H9 (cell line): Measurements from ENCODE around the gene PELI3. TPM values are rescaled to one million over a fixed set of nuclear protein-coding genes. Genes with fewer than 3 reads are reported as not detected.
A peak's percentile ranks its signal among the peaks of the same experiment; 100 is the strongest.

Source experiments
- DNase-seq: peaks from one replicate; pipeline ENCODE4 v3.0.0-alpha.2; 2017
- H2AFZ ChIP-seq: one replicate; pipeline ENCODE4 v1.6.1; 2013; ENCODE audit warnings: mild to moderate bottlenecking, low read length, control low read depth, moderate library complexity
- H2AK5ac ChIP-seq: 2 replicates; pipeline ENCODE4 v1.6.1; 2013; ENCODE audit warnings: low read length, control low read depth, mixed read lengths; ENCODE audit not compliant: insufficient read length
- H2BK120ac ChIP-seq: one replicate; pipeline ENCODE4 v1.6.1; 2013; ENCODE audit warnings: low read depth, mild to moderate bottlenecking, low read length, control low read depth, inconsistent platforms; ENCODE audit not compliant: poor library complexity, severe bottlenecking
- H2BK12ac ChIP-seq: 2 replicates; pipeline ENCODE4 v1.6.1; 2013; ENCODE audit warnings: low read length, control low read depth, mixed read lengths, low read depth; ENCODE audit not compliant: insufficient read length
- H2BK15ac ChIP-seq: 2 replicates; pipeline ENCODE4 v1.6.1; 2013; ENCODE audit warnings: low read depth, low read length, control low read depth
- H2BK20ac ChIP-seq: one replicate; pipeline ENCODE4 v1.6.1; 2013; ENCODE audit warnings: low read depth, mild to moderate bottlenecking, low read length, control low read depth, inconsistent platforms; ENCODE audit not compliant: poor library complexity, severe bottlenecking
- H2BK5ac ChIP-seq: 2 replicates; pipeline ENCODE4 v1.6.1; 2013; ENCODE audit warnings: low read length, control low read depth, mixed read lengths; ENCODE audit not compliant: insufficient read length
- H3K14ac ChIP-seq: 2 replicates; pipeline ENCODE4 v1.6.1; 2013; ENCODE audit warnings: low read length, control low read depth; ENCODE audit not compliant: insufficient read depth
- H3K18ac ChIP-seq: 2 replicates; pipeline ENCODE4 v1.6.1; 2013; ENCODE audit warnings: low read depth, mild to moderate bottlenecking, mixed read lengths, low read length, control low read depth; ENCODE audit not compliant: insufficient read length
- H3K23ac ChIP-seq: 2 replicates; pipeline ENCODE4 v1.6.1; 2013; ENCODE audit warnings: low read length, control low read depth, mixed read lengths, low read depth; ENCODE audit not compliant: insufficient read length
- H3K23me2 ChIP-seq: 2 replicates; pipeline ENCODE4 v1.6.1; 2013; ENCODE audit warnings: low read depth, mild to moderate bottlenecking, mixed read lengths, low read length, control low read depth; ENCODE audit not compliant: insufficient read length, poor library complexity, severe bottlenecking
- H3K27ac ChIP-seq: 2 replicates; pipeline ENCODE4 v1.5.1; 2013; ENCODE audit warnings: low read length, control low read depth, mixed read lengths, low read depth; ENCODE audit not compliant: insufficient read length
- H3K27me3 ChIP-seq: 2 replicates; pipeline ENCODE4 v1.6.1; 2013; ENCODE audit warnings: low read length, control low read depth, inconsistent platforms; ENCODE audit not compliant: insufficient read depth
- H3K4ac ChIP-seq: 2 replicates; pipeline ENCODE4 v1.6.1; 2013; ENCODE audit warnings: low read depth, mild to moderate bottlenecking, control low read depth, inconsistent platforms, low read length, moderate library complexity
- H3K4me1 ChIP-seq: 2 replicates; pipeline ENCODE4 v1.6.1; 2013; ENCODE audit warnings: low read length, control low read depth, inconsistent platforms; ENCODE audit not compliant: insufficient read depth
- H3K4me2 ChIP-seq: 2 replicates; pipeline ENCODE4 v1.6.1; 2013; ENCODE audit warnings: low read length, control low read depth, mixed read lengths; ENCODE audit not compliant: insufficient read length, insufficient read depth
- H3K56ac ChIP-seq: 2 replicates; pipeline ENCODE4 v1.6.1; 2013; ENCODE audit warnings: low read depth, mild to moderate bottlenecking, mixed read lengths, low read length, control low read depth; ENCODE audit not compliant: insufficient read length
- H3K79me1 ChIP-seq: 2 replicates; pipeline ENCODE4 v1.6.1; 2013; ENCODE audit warnings: low read depth, mild to moderate bottlenecking, moderate library complexity, low read length, control low read depth, inconsistent platforms; ENCODE audit not compliant: insufficient read depth, poor library complexity, severe bottlenecking
- H3K79me2 ChIP-seq: 2 replicates; pipeline ENCODE4 v1.6.1; 2013; ENCODE audit warnings: low read length, control low read depth, inconsistent platforms; ENCODE audit not compliant: insufficient read depth
- H3K9ac ChIP-seq: 2 replicates; pipeline ENCODE4 v1.6.1; 2013; ENCODE audit warnings: low read length, control low read depth, mixed read lengths; ENCODE audit not compliant: insufficient read length; ENCODE audit errors: extremely low read depth
- H3K9me3 ChIP-seq: one replicate; pipeline ENCODE4 v1.6.1; 2013; ENCODE audit warnings: low read depth, low read length, inconsistent platforms; ENCODE audit not compliant: control insufficient read depth
- H3T11ph ChIP-seq: one replicate; pipeline ENCODE4 v1.6.1; 2013; ENCODE audit warnings: mild to moderate bottlenecking, low read length, control low read depth, inconsistent platforms
- H4K20me1 ChIP-seq: one replicate; pipeline ENCODE4 v1.6.1; 2013; ENCODE audit not compliant: control insufficient read depth, insufficient read length, insufficient read depth
- H4K5ac ChIP-seq: 2 replicates; pipeline ENCODE4 v1.6.1; 2013; ENCODE audit warnings: low read depth, mild to moderate bottlenecking, mixed read lengths, low read length, control low read depth; ENCODE audit not compliant: insufficient read length
- H4K8ac ChIP-seq: replicated peaks from 2 replicates; pipeline ENCODE4 v1.6.1; 2013; ENCODE audit warnings: low read length, control low read depth, mixed read lengths, low read depth; ENCODE audit not compliant: insufficient read length
- H4K91ac ChIP-seq: 2 replicates; pipeline ENCODE4 v1.6.1; 2013; ENCODE audit warnings: low read depth, mild to moderate bottlenecking, moderate library complexity, mixed read lengths, low read length, control low read depth; ENCODE audit not compliant: insufficient read length
- H3K27ac Mint-ChIP-seq, 3 experiments: 2 replicates in 2 of 3; 3 replicates in 1 of 3; pipeline ENCODE4 v1.8.0; 2020 to 2021; ENCODE audit warnings: mixed read lengths in 3 of 3, mild to moderate bottlenecking in 1 of 3, moderate library complexity in 1 of 3
- H3K27me3 Mint-ChIP-seq: 2 replicates; pipeline ENCODE4 v1.8.0; 2021; ENCODE audit warnings: low read depth, mild to moderate bottlenecking, moderate library complexity, mixed read lengths
- H3K36me3 Mint-ChIP-seq, 3 experiments: 2 replicates in 2 of 3; 3 replicates in 1 of 3; pipeline ENCODE4 v1.8.0; 2020 to 2021; ENCODE audit warnings: low read depth in 3 of 3, mixed read lengths in 3 of 3; ENCODE audit not compliant: insufficient read depth in 1 of 3
- H3K4me1 Mint-ChIP-seq, 2 experiments: 2 replicates each; pipeline ENCODE4 v1.8.0; 2020; ENCODE audit warnings: mixed read lengths in 2 of 2
- H3K4me3 Mint-ChIP-seq, 2 experiments: 2 replicates in 1 of 2; 3 replicates in 1 of 2; pipeline ENCODE4 v1.8.0; 2020 to 2021; ENCODE audit warnings: mild to moderate bottlenecking in 2 of 2, mixed read lengths in 2 of 2, moderate library complexity in 1 of 2
- H3K9me3 Mint-ChIP-seq, 2 experiments: 2 replicates in 1 of 2; 3 replicates in 1 of 2; pipeline ENCODE4 v1.8.0; 2020; ENCODE audit warnings: mild to moderate bottlenecking in 2 of 2, mixed read lengths in 2 of 2, moderate library complexity in 1 of 2
- WGBS: extraction: QIAGEN DNeasy Blood & Tissue Kit; methylation state at CpG from one replicate; pipeline ENCODE4 v1.1.7; 2013; ENCODE audit warnings: missing lambda C conversion rate, low lambda C conversion rate, mixed read lengths; ENCODE audit not compliant: insufficient read length; ENCODE audit errors: extremely low coverage; 5-methylcytosine and 5-hydroxymethylcytosine counted together
- total RNA-seq: library from RNA; stranded (reverse); gene quantifications from 2 replicates; pipeline ENCODE4 v1.2.1, GENCODE V29; 2021
- TF ChIP-seq, protein P1 (sequence below): fragments of 200-600 bp; sonication (generic); conservative IDR thresholded peaks from 3 replicates; pipeline ENCODE4 v1.8.0; 2021; ENCODE audit warnings: antibody characterized with exemption, mild to moderate bottlenecking

The PELI3 gene
- total RNA-seq, 1 experiment from 2014 or later: 10.3 TPM

- no peak overlapping the region for H3K27ac ChIP-seq
- H3K9ac ChIP-seq: no peak overlapping the region
- peaks cover 3 to 21% (median 14%) of the 10 kb centered on the region in 3 experiments; a peak in 5 of 7 replicates for H3K36me3 Mint-ChIP-seq
- no peak overlapping the region for H2BK5ac ChIP-seq
- H2AK5ac ChIP-seq: no peak overlapping the region
- no peak overlapping the region for H3K4me2 ChIP-seq
- no peak overlapping the region for H3K18ac ChIP-seq
- H3K23ac ChIP-seq: no peak overlapping the region
- no peaks in the 10 kb centered on the region for H3K79me1 ChIP-seq
- peak overlapping the region in 1 of 2 experiments; percentile 26; a peak in 1 of 5 replicates for H3K4me3 Mint-ChIP-seq
- H3K4me1 ChIP-seq: no peaks in the 10 kb centered on the region
- H3K4me1 Mint-ChIP-seq: peaks cover 30 to 36% of the 10 kb centered on the region in 2 experiments
- no peaks in the 10 kb centered on the region for H4K20me1 ChIP-seq
- no peaks in the 10 kb centered on the region for H3K9me3 Mint-ChIP-seq
- H3K4ac ChIP-seq: no peak overlapping the region
- no peak overlapping the region for H2BK12ac ChIP-seq
- H3K79me2 ChIP-seq: no peaks in the 10 kb centered on the region
- no peak overlapping the region for H3K14ac ChIP-seq
- H4K5ac ChIP-seq: no peak overlapping the region
- no peaks in the 10 kb centered on the region for H3K27me3 ChIP-seq
- no peak overlapping the region for H4K91ac ChIP-seq
- peaks cover 13% of the 10 kb centered on the region for H3K23me2 ChIP-seq
- no peak overlapping the region for H4K8ac ChIP-seq
- no peak overlapping the region for H3K56ac ChIP-seq
- no peaks in the 10 kb centered on the region for H3K9me3 ChIP-seq
- no peak overlapping the region for H2AFZ ChIP-seq
- no CpG with 5 or more reads among the region's 11 CpGs for WGBS
- H3K27ac Mint-ChIP-seq: no peak overlapping the region; a peak in 1 of 7 replicates
- H2BK15ac ChIP-seq: no peak overlapping the region
- no peak overlapping the region for H2BK20ac ChIP-seq
- no peak for DNase-seq
- H3K27me3 Mint-ChIP-seq: no peaks in the 10 kb centered on the region
- no peak overlapping the region for H2BK120ac ChIP-seq
- TF ChIP-seq, protein P1, sequence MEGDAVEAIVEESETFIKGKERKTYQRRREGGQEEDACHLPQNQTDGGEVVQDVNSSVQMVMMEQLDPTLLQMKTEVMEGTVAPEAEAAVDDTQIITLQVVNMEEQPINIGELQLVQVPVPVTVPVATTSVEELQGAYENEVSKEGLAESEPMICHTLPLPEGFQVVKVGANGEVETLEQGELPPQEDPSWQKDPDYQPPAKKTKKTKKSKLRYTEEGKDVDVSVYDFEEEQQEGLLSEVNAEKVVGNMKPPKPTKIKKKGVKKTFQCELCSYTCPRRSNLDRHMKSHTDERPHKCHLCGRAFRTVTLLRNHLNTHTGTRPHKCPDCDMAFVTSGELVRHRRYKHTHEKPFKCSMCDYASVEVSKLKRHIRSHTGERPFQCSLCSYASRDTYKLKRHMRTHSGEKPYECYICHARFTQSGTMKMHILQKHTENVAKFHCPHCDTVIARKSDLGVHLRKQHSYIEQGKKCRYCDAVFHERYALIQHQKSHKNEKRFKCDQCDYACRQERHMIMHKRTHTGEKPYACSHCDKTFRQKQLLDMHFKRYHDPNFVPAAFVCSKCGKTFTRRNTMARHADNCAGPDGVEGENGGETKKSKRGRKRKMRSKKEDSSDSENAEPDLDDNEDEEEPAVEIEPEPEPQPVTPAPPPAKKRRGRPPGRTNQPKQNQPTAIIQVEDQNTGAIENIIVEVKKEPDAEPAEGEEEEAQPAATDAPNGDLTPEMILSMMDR: no peak
- H3T11ph ChIP-seq: no peak overlapping the region
Observed at GRCh38 chr11:66477263-66478201, 10.8 kb downstream of the PELI3 start.
